ENCODE measurements around the gene PTPRJ. TPM values are rescaled to one million over a fixed set of nuclear protein-coding genes. Genes with fewer than 3 reads are reported as not detected.

The PTPRJ gene
- total RNA-seq, 1 donor, result 10.9 TPM

DNA sequence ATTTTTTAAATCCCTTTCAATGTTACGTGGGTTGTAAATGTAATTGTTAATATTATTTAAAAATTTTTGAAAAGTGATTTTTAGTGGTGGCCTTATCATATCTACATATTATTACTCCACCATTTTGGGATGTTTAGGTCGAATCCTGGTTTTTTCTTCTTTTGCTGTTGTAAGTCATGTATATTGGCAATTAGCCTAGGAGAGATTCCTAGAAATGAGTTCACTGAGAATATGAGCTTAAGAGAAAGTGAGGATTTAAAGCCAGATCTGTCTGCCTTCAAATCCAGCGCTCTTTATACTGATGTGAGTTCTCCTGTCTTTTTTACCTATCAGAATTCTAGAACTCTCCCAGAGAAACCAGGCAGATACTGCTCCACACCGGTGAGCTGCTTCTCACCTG is 56.1 kb downstream of the PTPRJ start:
- Histone ChIP-seq H3K4me2 (ENCODE audit: insufficient read depth, low read length) (no peak overlapping the region), H4K20me1 (ENCODE audit: insufficient read depth, low read length) (peaks cover 38% of the 10 kb centered on the region), H3K4me3 (ENCODE audit: insufficient read depth, low read length) (no peak overlapping the region), H3K9me3 (ENCODE audit: low read depth, low read length) (no peaks in the 10 kb centered on the region), H3K36me3 (ENCODE audit: insufficient read depth, low read length) (peaks cover 9% of the 10 kb centered on the region), H3K27me3 (ENCODE audit: insufficient read depth, low read length) (no peaks in the 10 kb centered on the region), H3K79me2 (ENCODE audit: insufficient read depth, low read length) (peaks cover 75% of the 10 kb centered on the region), H3K27ac (ENCODE audit: low read depth, low read length) (no peak overlapping the region), H2AFZ (ENCODE audit: low read length) (no peak overlapping the region), H3K4me1 (ENCODE audit: insufficient read depth, low read length) (peaks cover 14% of the 10 kb centered on the region)
- no peak for TF ChIP-seq CTCF (IDR thresholded peaks at IDR 0.05; ENCODE audit: extremely low read depth, low read depth, low read length)
- peak; percentile 83 for DNase-seq (ENCODE audit: insufficient read length, low spot score, missing footprints)

GRCh38 chr11:48037709-48038468 is 57.5 kb downstream of the PTPRJ start:
- no peak for TF ChIP-seq CTCF (IDR thresholded peaks at IDR 0.05; ENCODE audit: extremely low read depth, low read depth, low read length)
- Histone ChIP-seq H3K27me3 (ENCODE audit: insufficient read depth, low read length) (no peaks in the 10 kb centered on the region), H3K4me3 (ENCODE audit: insufficient read depth, low read length) (no peak overlapping the region), H3K4me2 (ENCODE audit: insufficient read depth, low read length) (no peak overlapping the region), H3K27ac (ENCODE audit: low read depth, low read length) (no peak overlapping the region), H3K36me3 (ENCODE audit: insufficient read depth, low read length) (peaks cover 9% of the 10 kb centered on the region), H2AFZ (ENCODE audit: low read length) (no peak overlapping the region), H3K79me2 (ENCODE audit: insufficient read depth, low read length) (peaks cover 75% of the 10 kb centered on the region), H3K9me3 (ENCODE audit: low read depth, low read length) (no peaks in the 10 kb centered on the region), H4K20me1 (ENCODE audit: insufficient read depth, low read length) (peaks cover 39% of the 10 kb centered on the region), H3K4me1 (ENCODE audit: insufficient read depth, low read length) (peaks cover 21% of the 10 kb centered on the region)
- no peak for DNase-seq (ENCODE audit: insufficient read length, low spot score, missing footprints)

DNA sequence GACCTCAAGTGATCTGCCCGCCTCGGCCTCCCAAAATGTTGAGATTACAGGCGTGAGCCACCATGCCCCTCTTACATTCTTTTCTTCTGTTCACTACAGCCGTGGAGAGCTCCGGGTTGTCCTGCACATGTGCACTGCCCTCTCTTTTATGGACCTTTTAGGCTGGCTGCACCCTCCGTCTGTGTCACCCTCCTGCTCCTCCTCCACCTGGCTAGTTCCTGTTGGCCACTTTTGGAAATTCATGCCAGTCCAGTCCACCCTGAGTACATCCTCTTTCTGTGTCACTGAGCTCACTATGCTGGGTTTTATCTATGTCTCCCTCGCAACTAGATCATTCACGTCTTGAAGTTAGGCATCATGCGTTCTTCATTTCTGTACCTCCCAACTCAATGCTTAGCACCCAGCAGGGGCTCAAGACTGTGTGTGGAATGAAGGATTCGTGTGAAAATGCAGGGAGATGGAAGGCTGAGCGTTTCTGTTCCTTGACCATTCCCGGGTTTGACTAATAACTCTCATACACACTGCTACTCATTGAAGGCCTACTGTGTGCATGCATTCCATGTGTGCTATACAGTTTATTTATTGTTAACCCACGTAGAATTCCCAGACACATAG is 60.6 kb downstream of the PTPRJ start:
- H3K4me2 ChIP-seq (ENCODE audit: insufficient read depth, low read length), result no peak overlapping the region
- H2AFZ ChIP-seq (ENCODE audit: low read length), result no peak overlapping the region
- peaks cover 76% of the 10 kb centered on the region for H3K79me2 ChIP-seq (ENCODE audit: insufficient read depth, low read length)
- DNase-seq (ENCODE audit: insufficient read length, low spot score, missing footprints), result no peak
- no peaks in the 10 kb centered on the region for H3K36me3 ChIP-seq (ENCODE audit: insufficient read depth, low read length)
- no peak overlapping the region for H3K4me3 ChIP-seq (ENCODE audit: insufficient read depth, low read length)
- H3K27me3 ChIP-seq (ENCODE audit: insufficient read depth, low read length), result no peaks in the 10 kb centered on the region
- TF ChIP-seq CTCF (IDR thresholded peaks at IDR 0.05; ENCODE audit: extremely low read depth, low read depth, low read length), result no peak
- peaks cover 16% of the 10 kb centered on the region for H3K4me1 ChIP-seq (ENCODE audit: insufficient read depth, low read length)
- H3K27ac ChIP-seq (ENCODE audit: low read depth, low read length), result no peak overlapping the region
- H4K20me1 ChIP-seq (ENCODE audit: insufficient read depth, low read length), result peaks cover 34% of the 10 kb centered on the region
- no peaks in the 10 kb centered on the region for H3K9me3 ChIP-seq (ENCODE audit: low read depth, low read length)
